ENCODE data around the gene ADGB.

DNA sequence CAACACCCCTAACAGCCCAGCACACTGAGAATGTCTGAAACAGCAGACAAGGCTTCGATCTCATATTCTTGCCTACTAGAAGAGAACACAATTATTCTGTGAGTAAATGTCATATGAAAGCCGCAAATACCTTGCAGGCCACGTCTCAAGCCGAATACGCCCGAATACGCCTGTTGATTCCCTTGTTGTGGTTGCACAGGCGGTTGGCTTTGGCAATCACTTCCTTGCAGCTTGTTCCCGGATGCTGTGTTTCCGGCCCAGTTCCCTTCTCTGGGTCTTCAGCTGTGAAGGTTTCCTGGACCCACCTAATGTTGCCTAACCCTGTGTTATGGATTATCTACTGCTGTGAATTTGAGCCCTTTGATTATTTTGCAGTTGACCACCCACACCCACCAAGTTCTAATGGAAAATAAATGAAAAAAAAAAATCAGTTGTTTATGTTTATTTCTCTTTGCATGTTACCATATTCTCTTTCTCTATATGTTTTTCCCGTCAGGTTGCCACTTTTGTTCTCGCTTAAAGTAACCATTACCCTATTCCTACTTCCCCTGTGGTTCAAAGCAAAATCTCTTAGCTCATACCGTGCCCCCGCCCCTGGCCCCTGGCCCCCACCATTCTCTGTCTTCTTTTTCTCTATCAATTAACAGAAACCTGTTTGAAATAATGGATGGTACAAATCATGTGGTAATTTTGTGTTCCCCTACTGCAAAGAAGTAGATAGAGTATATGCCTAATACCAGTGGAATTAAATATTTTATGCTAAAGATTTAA, 172.4 kb downstream of the ADGB start:
- TF ChIP-seq, protein P1, sequence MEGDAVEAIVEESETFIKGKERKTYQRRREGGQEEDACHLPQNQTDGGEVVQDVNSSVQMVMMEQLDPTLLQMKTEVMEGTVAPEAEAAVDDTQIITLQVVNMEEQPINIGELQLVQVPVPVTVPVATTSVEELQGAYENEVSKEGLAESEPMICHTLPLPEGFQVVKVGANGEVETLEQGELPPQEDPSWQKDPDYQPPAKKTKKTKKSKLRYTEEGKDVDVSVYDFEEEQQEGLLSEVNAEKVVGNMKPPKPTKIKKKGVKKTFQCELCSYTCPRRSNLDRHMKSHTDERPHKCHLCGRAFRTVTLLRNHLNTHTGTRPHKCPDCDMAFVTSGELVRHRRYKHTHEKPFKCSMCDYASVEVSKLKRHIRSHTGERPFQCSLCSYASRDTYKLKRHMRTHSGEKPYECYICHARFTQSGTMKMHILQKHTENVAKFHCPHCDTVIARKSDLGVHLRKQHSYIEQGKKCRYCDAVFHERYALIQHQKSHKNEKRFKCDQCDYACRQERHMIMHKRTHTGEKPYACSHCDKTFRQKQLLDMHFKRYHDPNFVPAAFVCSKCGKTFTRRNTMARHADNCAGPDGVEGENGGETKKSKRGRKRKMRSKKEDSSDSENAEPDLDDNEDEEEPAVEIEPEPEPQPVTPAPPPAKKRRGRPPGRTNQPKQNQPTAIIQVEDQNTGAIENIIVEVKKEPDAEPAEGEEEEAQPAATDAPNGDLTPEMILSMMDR (IDR thresholded peaks at IDR 0.05; ENCODE audit: low read depth, low read length, missing input control) = no peak
- no peak for TF ChIP-seq RXRA (IDR thresholded peaks at IDR 0.05)
- TF ChIP-seq, protein P2, sequence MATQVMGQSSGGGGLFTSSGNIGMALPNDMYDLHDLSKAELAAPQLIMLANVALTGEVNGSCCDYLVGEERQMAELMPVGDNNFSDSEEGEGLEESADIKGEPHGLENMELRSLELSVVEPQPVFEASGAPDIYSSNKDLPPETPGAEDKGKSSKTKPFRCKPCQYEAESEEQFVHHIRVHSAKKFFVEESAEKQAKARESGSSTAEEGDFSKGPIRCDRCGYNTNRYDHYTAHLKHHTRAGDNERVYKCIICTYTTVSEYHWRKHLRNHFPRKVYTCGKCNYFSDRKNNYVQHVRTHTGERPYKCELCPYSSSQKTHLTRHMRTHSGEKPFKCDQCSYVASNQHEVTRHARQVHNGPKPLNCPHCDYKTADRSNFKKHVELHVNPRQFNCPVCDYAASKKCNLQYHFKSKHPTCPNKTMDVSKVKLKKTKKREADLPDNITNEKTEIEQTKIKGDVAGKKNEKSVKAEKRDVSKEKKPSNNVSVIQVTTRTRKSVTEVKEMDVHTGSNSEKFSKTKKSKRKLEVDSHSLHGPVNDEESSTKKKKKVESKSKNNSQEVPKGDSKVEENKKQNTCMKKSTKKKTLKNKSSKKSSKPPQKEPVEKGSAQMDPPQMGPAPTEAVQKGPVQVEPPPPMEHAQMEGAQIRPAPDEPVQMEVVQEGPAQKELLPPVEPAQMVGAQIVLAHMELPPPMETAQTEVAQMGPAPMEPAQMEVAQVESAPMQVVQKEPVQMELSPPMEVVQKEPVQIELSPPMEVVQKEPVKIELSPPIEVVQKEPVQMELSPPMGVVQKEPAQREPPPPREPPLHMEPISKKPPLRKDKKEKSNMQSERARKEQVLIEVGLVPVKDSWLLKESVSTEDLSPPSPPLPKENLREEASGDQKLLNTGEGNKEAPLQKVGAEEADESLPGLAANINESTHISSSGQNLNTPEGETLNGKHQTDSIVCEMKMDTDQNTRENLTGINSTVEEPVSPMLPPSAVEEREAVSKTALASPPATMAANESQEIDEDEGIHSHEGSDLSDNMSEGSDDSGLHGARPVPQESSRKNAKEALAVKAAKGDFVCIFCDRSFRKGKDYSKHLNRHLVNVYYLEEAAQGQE (IDR thresholded peaks at IDR 0.05) = no peak
